ENCODE results near the gene HIPK2. TPM values are rescaled to one million over a fixed set of nuclear protein-coding genes. Genes with fewer than 3 reads are reported as not detected.
A peak's percentile ranks its signal among the peaks of the same experiment; 100 is the strongest.

HIPK2 gene
- total RNA-seq, 1 experiment from 2014 or later = 64.3 TPM

GRCh38 chr7:139682136-139683013 is 95.4 kb downstream of the HIPK2 start:
- ChIA-PET POLR2A (interaction anchor here (0.7 to 2.3 kb wide), 6 partner anchors 10 to 317 kb away, joined by 3 to 14 read pairs (median 8); no protein-coding TSS in a partner anchor), CTCF (interaction anchor here (0.6 to 1.6 kb wide), 4 partner anchors 10 to 49 kb away, joined by 3 to 6 read pairs (median 4); no protein-coding TSS in a partner anchor)
- TF ChIP-seq CTCF (IDR thresholded peaks at IDR 0.05; ENCODE audit: unreplicated experiment) = no peak
- Mint-ChIP-seq H3K9me3 (ENCODE audit: unreplicated experiment) (peaks cover 12% of the 10 kb centered on the region), H3K4me1 (ENCODE audit: insufficient read depth, unreplicated experiment) (peaks cover 49% of the 10 kb centered on the region), H3K27ac (ENCODE audit: low read depth, unreplicated experiment) (peak overlapping the region; percentile 94), H3K27me3 (ENCODE audit: insufficient read depth, unreplicated experiment) (no peaks in the 10 kb centered on the region), H3K36me3 (ENCODE audit: insufficient read depth, unreplicated experiment) (peaks cover 38% of the 10 kb centered on the region), H3K4me3 (ENCODE audit: unreplicated experiment) (peak overlapping the region; percentile 47)
- intact Hi-C loops (cut with micrococcal nuclease) = loop anchor here (2.0 kb wide), 1 partner anchor 92 kb away; no protein-coding TSS in a partner anchor
- no TSS peak for BruUV-seq (replicated peaks)
- peak; percentile 84 for DNase-seq (ENCODE audit: unreplicated experiment)

- ChIA-PET POLR2A (interaction anchor here (0.7 to 2.3 kb wide), 6 partner anchors 9 to 316 kb away, joined by 3 to 14 read pairs (median 8); no protein-coding TSS in a partner anchor), CTCF (interaction anchor here (0.9 to 1.5 kb wide), 2 partner anchors 10 to 50 kb away, joined by 3 to 4 read pairs; no protein-coding TSS in a partner anchor)
- Mint-ChIP-seq H3K9me3 (ENCODE audit: unreplicated experiment) (peaks cover 12% of the 10 kb centered on the region), H3K27ac (ENCODE audit: low read depth, unreplicated experiment) (peak overlapping the region; percentile 94), H3K27me3 (ENCODE audit: insufficient read depth, unreplicated experiment) (no peaks in the 10 kb centered on the region), H3K4me3 (ENCODE audit: unreplicated experiment) (peak overlapping the region; percentile 47), H3K4me1 (ENCODE audit: insufficient read depth, unreplicated experiment) (peaks cover 48% of the 10 kb centered on the region), H3K36me3 (ENCODE audit: insufficient read depth, unreplicated experiment) (peaks cover 36% of the 10 kb centered on the region)
- TSS peak; percentile 22 for BruUV-seq (replicated peaks)
- no peak for TF ChIP-seq CTCF (IDR thresholded peaks at IDR 0.05; ENCODE audit: unreplicated experiment)
- intact Hi-C loops (cut with micrococcal nuclease) = loop anchor here (2.0 kb wide), 2 partner anchors 45 to 93 kb away; no protein-coding TSS in a partner anchor
- DNase-seq (ENCODE audit: unreplicated experiment) = no peak
Measured at GRCh38 chr7:139681812-139682135, 96.0 kb downstream of the HIPK2 start.

GRCh38 chr7:139681463-139681755 is 96.4 kb downstream of the HIPK2 start:
- POLR2A ChIA-PET = interaction anchor here (0.9 to 2.3 kb wide), 10 partner anchors 8 to 93 kb away, joined by 3 to 14 read pairs (median 4); no protein-coding TSS in a partner anchor
- TF ChIP-seq CTCF (IDR thresholded peaks at IDR 0.05; ENCODE audit: unreplicated experiment) = no peak
- intact Hi-C loops (cut with micrococcal nuclease) = loop anchor here (2.0 kb wide), 1 partner anchor 45 kb away; no protein-coding TSS in a partner anchor
- Mint-ChIP-seq H3K36me3 (ENCODE audit: insufficient read depth, unreplicated experiment) (peaks cover 32% of the 10 kb centered on the region), H3K4me3 (ENCODE audit: unreplicated experiment) (peak overlapping the region; percentile 13), H3K9me3 (ENCODE audit: unreplicated experiment) (peaks cover 8% of the 10 kb centered on the region), H3K4me1 (ENCODE audit: insufficient read depth, unreplicated experiment) (peaks cover 48% of the 10 kb centered on the region), H3K27me3 (ENCODE audit: insufficient read depth, unreplicated experiment) (no peaks in the 10 kb centered on the region), H3K27ac (ENCODE audit: low read depth, unreplicated experiment) (peak overlapping the region; percentile 94)
- CTCF ChIA-PET = interaction anchor here (0.7 to 1.5 kb wide), 5 partner anchors 10 to 62 kb away, joined by 3 to 8 read pairs (median 4); no protein-coding TSS in a partner anchor
- DNase-seq (ENCODE audit: unreplicated experiment) = peak; percentile 42
- no TSS peak for BruUV-seq (replicated peaks)
